ENCODE results near the gene SHC4. TPM values are rescaled to one million over a fixed set of nuclear protein-coding genes. Genes with fewer than 3 reads are reported as not detected.

Gene SHC4
- polyA plus RNA-seq, 3 donors = 0.09 TPM; not detected in 2

DNA sequence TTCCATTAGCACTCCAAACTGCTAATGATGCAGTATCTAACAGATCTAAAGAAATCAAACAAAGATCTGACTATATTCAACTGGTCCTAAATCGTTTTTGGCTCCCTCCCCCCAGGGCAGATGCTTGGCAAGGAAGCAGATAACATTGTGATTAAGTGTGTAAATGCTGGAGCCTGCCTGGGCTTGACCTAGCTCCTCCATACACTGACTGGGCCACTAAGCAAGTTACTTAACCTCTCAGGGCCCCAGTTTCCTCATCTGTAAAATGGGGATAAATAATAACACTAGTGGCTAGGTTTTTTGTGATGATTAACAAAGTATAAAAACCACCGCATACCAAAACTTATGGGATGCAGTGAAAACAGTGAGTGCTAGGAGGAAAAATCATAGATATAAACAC, 76.6 kb downstream of the SHC4 start:
- no peaks in the 10 kb centered on the region for H3K36me3 Mint-ChIP-seq
- DNase-seq = no peak
- Histone ChIP-seq H3K9me3 (replicated peaks in 1 of 2; ENCODE audit: control insufficient read depth in 1 of 2, insufficient read depth in 1 of 2, low read length in 2 of 2) (no peaks in the 10 kb centered on the region), H3K36me3 (replicated peaks in 1 of 2; ENCODE audit: control insufficient read depth in 1 of 2, insufficient read depth in 2 of 2, low read length in 2 of 2) (no peaks in the 10 kb centered on the region), H3K79me2 (ENCODE audit: insufficient read depth, low read length) (no peaks in the 10 kb centered on the region), H4K20me1 (ENCODE audit: insufficient read depth, low read length) (no peaks in the 10 kb centered on the region), H3K4me3 (replicated peaks in 1 of 3; ENCODE audit: low read depth in 2 of 3, low read length in 3 of 3) (no peak overlapping the region), H3K4me1 (ENCODE audit: control insufficient read depth in 1 of 2, insufficient read depth in 2 of 2, low read length in 2 of 2) (no peaks in the 10 kb centered on the region), H2AFZ (ENCODE audit: insufficient read depth, low read depth, low read length, poor library complexity, severe bottlenecking) (no peak overlapping the region), H3K27ac (ENCODE audit: low read depth in 1 of 2, low read length in 2 of 2) (no peak overlapping the region), H3K9ac (ENCODE audit: insufficient read depth, low read length, poor library complexity, severe bottlenecking) (no peak overlapping the region), H3K27me3 (ENCODE audit: control insufficient read depth in 2 of 2, insufficient read depth in 2 of 2, low read length in 2 of 2) (no peaks in the 10 kb centered on the region), H3K4me2 (replicated peaks; ENCODE audit: extremely low read depth, low read length, poor library complexity, severe bottlenecking) (no peak overlapping the region)
- TF ChIP-seq, protein P1, sequence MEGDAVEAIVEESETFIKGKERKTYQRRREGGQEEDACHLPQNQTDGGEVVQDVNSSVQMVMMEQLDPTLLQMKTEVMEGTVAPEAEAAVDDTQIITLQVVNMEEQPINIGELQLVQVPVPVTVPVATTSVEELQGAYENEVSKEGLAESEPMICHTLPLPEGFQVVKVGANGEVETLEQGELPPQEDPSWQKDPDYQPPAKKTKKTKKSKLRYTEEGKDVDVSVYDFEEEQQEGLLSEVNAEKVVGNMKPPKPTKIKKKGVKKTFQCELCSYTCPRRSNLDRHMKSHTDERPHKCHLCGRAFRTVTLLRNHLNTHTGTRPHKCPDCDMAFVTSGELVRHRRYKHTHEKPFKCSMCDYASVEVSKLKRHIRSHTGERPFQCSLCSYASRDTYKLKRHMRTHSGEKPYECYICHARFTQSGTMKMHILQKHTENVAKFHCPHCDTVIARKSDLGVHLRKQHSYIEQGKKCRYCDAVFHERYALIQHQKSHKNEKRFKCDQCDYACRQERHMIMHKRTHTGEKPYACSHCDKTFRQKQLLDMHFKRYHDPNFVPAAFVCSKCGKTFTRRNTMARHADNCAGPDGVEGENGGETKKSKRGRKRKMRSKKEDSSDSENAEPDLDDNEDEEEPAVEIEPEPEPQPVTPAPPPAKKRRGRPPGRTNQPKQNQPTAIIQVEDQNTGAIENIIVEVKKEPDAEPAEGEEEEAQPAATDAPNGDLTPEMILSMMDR (IDR thresholded peaks at IDR 0.05) = no peak
- no peaks in the 10 kb centered on the region for H3K4me1 Mint-ChIP-seq
- no peak overlapping the region for H3K4me3 Mint-ChIP-seq
- no CpG with 5 or more reads among the region's 2 CpGs for WGBS (ENCODE audit: insufficient coverage)
- H3K9me3 Mint-ChIP-seq = peaks cover 0 to 2% (median 0%) of the 10 kb centered on the region in 7 donors
- H3K27ac Mint-ChIP-seq = no peak overlapping the region
- intact Hi-C loops (cut with micrococcal nuclease) = no loop called here
- H3K27me3 Mint-ChIP-seq (ENCODE audit: low read depth in 3 of 3) = peaks cover 0 to 5% (median 3%) of the 10 kb centered on the region in 3 donors

DNA sequence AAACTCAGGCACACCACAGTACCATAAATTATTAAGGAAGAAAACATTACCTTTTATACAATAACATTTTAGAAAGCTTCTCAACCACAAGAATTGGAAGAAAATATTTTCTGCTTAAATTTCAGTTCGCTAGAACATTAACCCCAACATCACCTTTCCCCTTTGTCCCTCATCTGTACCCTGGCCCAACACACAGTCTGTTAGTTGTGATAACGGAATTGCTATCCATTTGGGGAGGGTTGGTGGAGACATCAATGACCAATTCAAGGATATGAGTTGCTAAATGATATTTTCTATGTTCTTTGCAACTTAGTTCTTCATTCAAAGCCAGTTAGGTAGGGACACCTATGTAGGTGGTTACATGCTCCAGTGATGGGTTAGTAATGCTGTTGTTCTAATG, 80.0 kb downstream of the SHC4 start:
- no CpG with 5 or more reads among the region's 2 CpGs for WGBS (ENCODE audit: insufficient coverage)

More for the DNA sequence above, 80.0 kb downstream of the SHC4 start:
- intact Hi-C loops (cut with micrococcal nuclease) = no loop called here
- Histone ChIP-seq H3K9me3 (replicated peaks in 1 of 2; ENCODE audit: control insufficient read depth in 1 of 2, insufficient read depth in 1 of 2, low read length in 2 of 2) (no peaks in the 10 kb centered on the region), H3K4me1 (ENCODE audit: control insufficient read depth in 1 of 2, insufficient read depth in 2 of 2, low read length in 2 of 2) (peaks cover 3 to 6% of the 10 kb centered on the region in 2 donors), H3K9ac (ENCODE audit: insufficient read depth, low read length, poor library complexity, severe bottlenecking) (no peak overlapping the region), H3K27me3 (ENCODE audit: control insufficient read depth in 2 of 2, insufficient read depth in 2 of 2, low read length in 2 of 2) (no peaks in the 10 kb centered on the region), H3K36me3 (replicated peaks in 1 of 2; ENCODE audit: control insufficient read depth in 1 of 2, insufficient read depth in 2 of 2, low read length in 2 of 2) (no peaks in the 10 kb centered on the region), H3K4me2 (replicated peaks; ENCODE audit: extremely low read depth, low read length, poor library complexity, severe bottlenecking) (no peak overlapping the region), H2AFZ (ENCODE audit: insufficient read depth, low read depth, low read length, poor library complexity, severe bottlenecking) (no peak overlapping the region), H3K27ac (ENCODE audit: low read depth in 1 of 2, low read length in 2 of 2) (no peak overlapping the region), H3K4me3 (replicated peaks in 1 of 3; ENCODE audit: low read depth in 2 of 3, low read length in 3 of 3) (no peak overlapping the region), H3K79me2 (ENCODE audit: insufficient read depth, low read length) (peaks cover 7% of the 10 kb centered on the region), H4K20me1 (ENCODE audit: insufficient read depth, low read length) (no peaks in the 10 kb centered on the region)
- Mint-ChIP-seq H3K27me3 (ENCODE audit: low read depth in 3 of 3) (peaks cover 0 to 3% (median 1%) of the 10 kb centered on the region in 3 donors), H3K27ac (no peak overlapping the region), H3K4me3 (no peak overlapping the region), H3K9me3 (peaks cover 0 to 2% (median 0%) of the 10 kb centered on the region in 7 donors), H3K36me3 (peaks cover 0 to 2% of the 10 kb centered on the region in 2 donors), H3K4me1 (peaks cover 14% of the 10 kb centered on the region)
- no peak for DNase-seq
- TF ChIP-seq, protein P1 (IDR thresholded peaks at IDR 0.05) = no peak

Data from CD14-positive monocyte (primary cell).